ENCODE measurements around the gene KIRREL3. TPM values are rescaled to one million over a fixed set of nuclear protein-coding genes. Genes with fewer than 3 reads are reported as not detected.

The KIRREL3 gene
- total RNA-seq, 1 donor, result 0.45 TPM

DNA sequence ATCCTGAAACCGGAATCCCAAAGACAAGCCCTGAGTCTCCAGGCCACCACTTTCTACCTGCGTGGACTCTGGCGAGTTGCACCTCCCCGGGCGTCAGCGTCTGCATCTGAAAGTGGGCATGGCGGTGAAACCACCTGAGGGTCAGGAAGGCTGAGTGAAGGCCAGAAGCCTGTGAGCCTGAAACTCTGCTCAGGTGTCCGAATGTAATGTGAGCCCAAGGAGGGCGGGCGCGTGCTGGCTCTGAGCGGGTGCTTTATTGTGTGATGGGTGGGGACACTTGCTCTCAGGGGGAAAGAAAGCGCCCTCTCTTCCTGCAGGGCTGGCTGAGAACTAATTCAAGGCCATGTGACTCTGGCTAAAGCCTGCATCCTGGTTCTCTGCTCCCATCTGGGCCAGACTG is 509.5 kb downstream of the KIRREL3 start:
- TF ChIP-seq, protein P1, sequence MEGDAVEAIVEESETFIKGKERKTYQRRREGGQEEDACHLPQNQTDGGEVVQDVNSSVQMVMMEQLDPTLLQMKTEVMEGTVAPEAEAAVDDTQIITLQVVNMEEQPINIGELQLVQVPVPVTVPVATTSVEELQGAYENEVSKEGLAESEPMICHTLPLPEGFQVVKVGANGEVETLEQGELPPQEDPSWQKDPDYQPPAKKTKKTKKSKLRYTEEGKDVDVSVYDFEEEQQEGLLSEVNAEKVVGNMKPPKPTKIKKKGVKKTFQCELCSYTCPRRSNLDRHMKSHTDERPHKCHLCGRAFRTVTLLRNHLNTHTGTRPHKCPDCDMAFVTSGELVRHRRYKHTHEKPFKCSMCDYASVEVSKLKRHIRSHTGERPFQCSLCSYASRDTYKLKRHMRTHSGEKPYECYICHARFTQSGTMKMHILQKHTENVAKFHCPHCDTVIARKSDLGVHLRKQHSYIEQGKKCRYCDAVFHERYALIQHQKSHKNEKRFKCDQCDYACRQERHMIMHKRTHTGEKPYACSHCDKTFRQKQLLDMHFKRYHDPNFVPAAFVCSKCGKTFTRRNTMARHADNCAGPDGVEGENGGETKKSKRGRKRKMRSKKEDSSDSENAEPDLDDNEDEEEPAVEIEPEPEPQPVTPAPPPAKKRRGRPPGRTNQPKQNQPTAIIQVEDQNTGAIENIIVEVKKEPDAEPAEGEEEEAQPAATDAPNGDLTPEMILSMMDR (IDR thresholded peaks at IDR 0.05; ENCODE audit: insufficient read depth, low read length), result no peak
- DNase-seq (ENCODE audit: low read depth), result no peak
- H3K4me3 ChIP-seq (ENCODE audit: low read depth, low read length), result no peak overlapping the region

DNA sequence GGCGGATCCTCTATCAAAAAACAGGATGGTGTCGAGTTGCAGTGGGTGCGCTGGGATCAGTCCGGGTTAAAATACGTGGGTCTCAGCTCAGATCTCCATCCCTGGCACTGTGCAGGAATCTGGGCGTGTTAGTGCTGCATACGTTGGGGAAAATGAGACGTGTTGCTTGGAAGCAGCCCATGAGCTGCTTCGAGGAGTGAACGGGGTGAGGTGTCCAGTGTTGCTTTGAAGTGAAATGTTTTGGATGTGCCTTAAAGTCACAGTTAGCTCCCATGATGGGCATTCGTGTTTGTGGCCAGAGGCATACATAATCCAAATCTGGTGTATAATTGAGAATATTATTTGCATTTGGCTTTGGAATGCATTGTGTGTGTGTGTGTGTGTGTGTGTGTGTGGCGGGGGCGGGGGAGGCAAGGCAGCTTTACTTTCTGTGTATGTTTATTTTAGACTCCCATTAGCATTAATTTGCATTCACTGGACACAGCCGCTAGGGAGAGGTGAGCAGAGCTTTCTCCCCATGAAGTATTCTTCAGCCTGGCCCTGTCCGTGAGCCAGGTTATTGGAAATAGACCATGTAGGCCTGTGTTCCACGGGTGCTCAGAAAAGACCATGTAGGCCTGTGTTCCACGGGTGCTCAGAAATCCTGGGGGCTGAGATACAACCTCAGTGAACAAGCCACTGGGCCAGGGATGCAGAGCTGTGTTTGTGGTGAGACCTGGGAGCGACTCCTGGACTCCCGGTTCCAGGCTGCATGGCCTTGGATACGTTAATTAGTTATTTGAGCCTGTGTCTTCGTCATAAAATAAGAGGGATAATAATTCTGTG is 510.5 kb downstream of the KIRREL3 start:
- H3K4me3 ChIP-seq (ENCODE audit: low read depth, low read length), result no peak overlapping the region
- DNase-seq (ENCODE audit: low read depth), result no peak
- TF ChIP-seq, protein P1 (IDR thresholded peaks at IDR 0.05; ENCODE audit: insufficient read depth, low read length), result no peak

DNA sequence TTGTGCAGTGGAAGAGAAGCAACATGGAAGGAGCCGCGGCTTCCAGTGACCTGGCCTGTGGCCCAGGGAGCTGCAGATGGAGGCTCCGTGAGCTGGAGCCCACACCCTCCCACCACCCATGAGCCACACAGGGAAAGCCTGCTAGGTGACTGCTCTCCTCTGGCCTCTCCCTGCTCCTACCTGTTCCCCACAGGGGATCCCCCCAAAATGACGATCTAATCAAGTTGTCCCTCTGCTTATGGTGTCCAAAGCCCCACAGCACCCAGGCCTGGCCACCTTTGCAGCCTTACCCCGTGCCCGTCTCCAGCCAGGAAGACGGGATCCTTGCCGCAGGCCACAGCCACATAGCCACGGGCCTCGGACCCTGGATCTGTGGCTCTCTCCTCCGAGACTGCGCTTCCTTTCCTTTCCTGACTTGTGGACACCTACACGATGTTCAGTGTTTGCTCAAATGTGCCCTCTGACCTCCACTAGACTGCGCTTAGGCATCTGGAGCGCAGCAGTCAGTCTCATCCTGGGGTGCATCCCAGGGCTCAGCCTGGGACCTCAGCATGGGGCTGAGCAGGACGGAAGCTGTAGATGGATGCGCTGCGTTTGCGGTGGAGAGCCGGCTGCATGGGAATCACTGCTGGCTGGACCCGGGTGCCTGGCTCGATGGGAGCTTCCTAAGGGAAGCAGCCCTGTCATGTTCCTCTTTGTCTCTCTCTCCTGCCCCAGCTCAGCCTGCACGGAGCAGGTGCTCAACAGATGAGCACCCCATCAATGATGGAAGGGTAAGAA is 511.8 kb downstream of the KIRREL3 start:
- TF ChIP-seq, protein P1 (IDR thresholded peaks at IDR 0.05; ENCODE audit: insufficient read depth, low read length), result no peak
- H3K4me3 ChIP-seq (ENCODE audit: low read depth, low read length), result no peak overlapping the region
- no peak for DNase-seq (ENCODE audit: low read depth)

DNA sequence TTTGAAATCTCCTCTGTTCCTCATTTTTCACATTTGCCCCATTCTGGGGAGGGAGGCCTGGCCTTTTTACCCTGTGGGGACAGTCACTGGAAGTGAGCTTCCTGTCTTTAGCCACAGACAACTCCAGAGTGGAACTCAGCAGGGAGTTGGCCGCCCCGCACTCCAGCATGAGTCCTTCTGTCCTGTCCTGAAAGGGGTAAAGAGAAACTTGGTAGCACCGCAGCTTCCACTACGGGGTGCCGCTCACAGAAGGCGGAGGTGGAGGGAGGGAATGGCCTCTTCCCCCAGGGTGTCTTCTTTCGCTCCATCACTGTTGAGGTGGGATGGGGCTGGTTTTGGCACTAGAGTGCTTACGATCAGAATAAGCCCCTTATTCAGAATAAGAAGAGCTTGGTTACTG is 512.9 kb downstream of the KIRREL3 start:
- TF ChIP-seq, protein P1 (IDR thresholded peaks at IDR 0.05; ENCODE audit: insufficient read depth, low read length), result no peak
- H3K4me3 ChIP-seq (ENCODE audit: low read depth, low read length), result no peak overlapping the region
- no peak for DNase-seq (ENCODE audit: low read depth)

DNA sequence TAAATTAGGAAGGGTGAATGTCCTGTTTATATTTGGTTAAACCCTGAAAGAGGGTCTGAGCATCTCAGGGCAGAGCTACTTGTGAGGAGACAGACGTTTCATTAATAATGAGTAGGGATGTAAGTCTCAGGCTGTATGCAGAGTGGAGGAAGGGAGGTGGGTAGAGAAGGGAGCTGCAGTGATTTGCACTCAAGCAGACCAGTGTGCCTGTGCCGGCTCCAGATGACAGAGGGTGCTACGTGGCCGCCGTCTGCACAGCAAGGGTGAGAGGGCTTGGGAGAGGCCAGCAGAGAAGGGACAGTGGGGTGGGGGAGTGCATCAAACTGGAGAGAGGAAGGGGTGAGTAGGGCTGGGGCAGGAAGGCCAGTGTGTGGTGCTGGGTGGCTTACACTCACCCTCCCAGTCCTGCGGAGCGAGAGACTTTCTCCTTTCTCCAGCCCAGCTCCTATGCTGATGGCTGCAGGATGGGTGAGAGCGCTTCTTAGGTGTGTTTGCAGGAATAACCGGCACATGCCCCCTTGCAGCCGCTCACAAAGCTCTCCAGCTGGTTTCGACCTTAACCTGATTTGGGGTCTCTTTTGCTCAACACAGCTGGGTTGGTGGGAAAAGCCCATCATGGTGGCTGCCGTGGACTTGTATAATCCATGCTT is 514.5 kb downstream of the KIRREL3 start:
- no peak for DNase-seq (ENCODE audit: low read depth)
- no peak overlapping the region for H3K4me3 ChIP-seq (ENCODE audit: low read depth, low read length)
- TF ChIP-seq, protein P1 (IDR thresholded peaks at IDR 0.05; ENCODE audit: insufficient read depth, low read length), result no peak

DNA sequence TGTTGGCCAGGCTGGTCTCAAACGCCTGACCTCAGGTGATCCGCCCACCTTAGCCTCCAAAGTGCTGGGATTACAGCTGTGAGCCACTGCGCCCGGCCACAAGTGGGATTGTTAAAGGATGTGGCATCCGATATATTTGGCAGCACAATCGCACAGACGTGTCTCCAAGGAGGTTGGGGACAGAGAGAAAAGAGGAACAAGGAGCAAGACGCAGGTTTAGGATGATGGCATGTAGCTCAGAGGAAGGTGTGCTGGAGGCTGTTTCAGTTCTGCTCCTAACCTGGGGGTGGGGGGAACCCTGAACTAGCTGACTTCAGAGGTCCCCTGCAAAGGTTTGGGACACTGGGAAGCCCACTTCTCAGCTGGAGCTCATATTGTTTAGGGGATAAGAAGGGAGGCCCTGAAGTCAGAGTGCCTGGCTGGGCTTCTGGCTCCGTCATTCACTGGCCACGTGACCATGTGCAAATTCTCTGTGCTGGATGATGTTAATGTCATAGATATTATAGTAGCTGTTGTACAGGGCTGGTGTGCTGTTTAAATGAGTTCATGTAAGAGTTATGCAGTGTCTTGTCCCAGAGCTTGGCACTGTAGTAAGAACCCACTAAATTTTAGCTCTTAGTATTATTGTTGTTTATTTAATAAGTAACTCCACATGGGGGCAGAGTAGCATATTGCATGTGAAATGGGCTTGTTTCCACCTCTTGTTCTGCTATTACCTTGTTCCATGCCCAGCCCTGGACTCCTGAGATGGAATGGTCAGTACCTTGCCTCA is 515.4 kb downstream of the KIRREL3 start:
- H3K4me3 ChIP-seq (ENCODE audit: low read depth, low read length), result no peak overlapping the region
- peak; percentile 25 for DNase-seq (ENCODE audit: low read depth)
- TF ChIP-seq, protein P1 (IDR thresholded peaks at IDR 0.05; ENCODE audit: insufficient read depth, low read length), result no peak
